ENCODE data around the gene AKNA. TPM values are rescaled to one million over a fixed set of nuclear protein-coding genes. Genes with fewer than 3 reads are reported as not detected.
A peak's percentile ranks its signal among the peaks of the same experiment; 100 is the strongest.

The AKNA gene
- total RNA-seq, 1 donor from 2014 or later: 2.6 TPM

GRCh38 chr9:114384341-114384740 is 3.4 kb downstream of the AKNA start:
- peaks cover 3% of the 10 kb centered on the region for H3K36me3 ChIP-seq (ENCODE audit: control insufficient read depth, insufficient read depth, low read length)
- H3K4me3 ChIP-seq (ENCODE audit: low read depth, low read length): no peak overlapping the region
- FAIRE-seq: no peak
- no peak for DNase-seq (ENCODE audit: low read depth)
- no peak for TF ChIP-seq CTCF (IDR thresholded peaks at IDR 0.05; ENCODE audit: insufficient read depth, low read length, severe bottlenecking)
- no peaks in the 10 kb centered on the region for H3K27me3 ChIP-seq (ENCODE audit: control insufficient read depth, insufficient read depth, low read length)

GRCh38 chr9:114383521-114384231 is 4.1 kb downstream of the AKNA start:
- H3K4me3 ChIP-seq (ENCODE audit: low read depth, low read length): no peak overlapping the region
- DNase-seq (ENCODE audit: low read depth): no peak
- FAIRE-seq: no peak
- TF ChIP-seq CTCF (IDR thresholded peaks at IDR 0.05; ENCODE audit: insufficient read depth, low read length, severe bottlenecking): no peak
- H3K36me3 ChIP-seq (ENCODE audit: control insufficient read depth, insufficient read depth, low read length): peaks cover 5% of the 10 kb centered on the region
- no peaks in the 10 kb centered on the region for H3K27me3 ChIP-seq (ENCODE audit: control insufficient read depth, insufficient read depth, low read length)

DNA sequence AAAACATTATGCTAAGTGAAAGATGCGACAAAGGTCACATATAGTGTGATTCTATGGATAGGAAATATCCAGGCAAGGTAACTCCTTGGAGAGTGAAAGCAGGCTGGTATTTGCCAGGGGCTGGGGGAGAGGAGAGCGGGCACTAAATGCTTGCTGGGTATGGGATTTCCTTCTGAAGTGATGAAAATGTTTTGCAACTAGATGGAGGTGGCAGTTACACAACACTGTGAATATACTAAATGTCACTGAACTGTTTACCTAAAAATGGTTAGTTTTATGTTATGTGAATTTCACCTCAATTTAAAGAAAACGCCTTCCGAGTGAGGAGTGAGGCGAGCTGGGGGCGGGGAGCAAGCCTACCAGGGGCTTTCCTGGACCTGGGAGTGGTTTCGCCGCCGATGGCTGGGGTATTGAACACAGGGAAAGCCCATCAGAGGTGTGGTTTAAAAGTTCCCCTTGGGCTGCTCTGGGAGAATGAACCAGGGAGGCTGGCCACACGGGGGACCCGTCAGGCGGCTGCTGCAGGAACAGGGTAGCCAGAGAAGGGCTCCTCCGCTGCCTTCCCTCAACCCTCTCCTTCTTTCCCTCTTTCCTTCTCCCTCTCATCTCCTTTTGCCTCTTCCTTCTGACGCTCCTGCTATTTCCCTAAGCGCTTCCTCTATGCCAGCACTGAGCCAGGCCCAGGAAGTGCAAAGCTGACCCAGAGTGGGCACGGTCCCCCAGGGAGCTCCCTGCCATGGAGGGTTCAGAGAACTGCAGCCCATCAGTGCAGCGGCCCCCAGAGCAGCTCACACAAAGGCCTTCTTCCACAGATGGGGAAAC is 4.9 kb downstream of the AKNA start:
- Histone ChIP-seq H3K27me3 (ENCODE audit: control insufficient read depth, insufficient read depth, low read length) (no peaks in the 10 kb centered on the region), H3K36me3 (ENCODE audit: control insufficient read depth, insufficient read depth, low read length) (peaks cover 4% of the 10 kb centered on the region), H3K4me3 (ENCODE audit: low read depth, low read length) (no peak overlapping the region)
- DNase-seq (ENCODE audit: low read depth): no peak
- no peak for FAIRE-seq
- no peak for TF ChIP-seq CTCF (IDR thresholded peaks at IDR 0.05; ENCODE audit: insufficient read depth, low read length, severe bottlenecking)

DNA sequence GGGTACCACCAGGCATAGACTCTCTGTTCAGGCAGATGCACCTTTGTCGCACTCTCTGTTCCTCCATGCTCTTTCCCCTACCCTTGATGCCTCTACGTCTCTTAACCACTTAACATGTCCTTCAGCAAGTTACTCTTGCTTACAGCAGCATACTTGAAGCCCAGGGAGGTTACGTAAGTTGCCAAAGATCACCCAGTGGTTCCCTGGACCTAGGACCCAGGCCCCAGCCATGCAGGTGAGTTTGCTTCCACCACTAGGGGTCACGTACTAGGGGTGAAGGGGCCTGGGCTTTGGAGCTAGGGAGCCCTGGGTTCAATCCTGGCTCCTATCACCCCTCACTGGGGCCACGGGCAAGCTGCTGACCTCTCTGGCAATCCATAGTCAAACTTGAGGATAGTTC is 8.9 kb downstream of the AKNA start:
- H3K4me3 ChIP-seq (ENCODE audit: low read depth, low read length): no peak overlapping the region
- FAIRE-seq (peak; percentile 23), DNase-seq (ENCODE audit: low read depth) (no peak)
- H3K36me3 ChIP-seq (ENCODE audit: control insufficient read depth, insufficient read depth, low read length): peaks cover 8% of the 10 kb centered on the region
- no peak for TF ChIP-seq CTCF (IDR thresholded peaks at IDR 0.05; ENCODE audit: insufficient read depth, low read length, severe bottlenecking)
- H3K27me3 ChIP-seq (ENCODE audit: control insufficient read depth, insufficient read depth, low read length): no peaks in the 10 kb centered on the region

- FAIRE-seq (peak; percentile 40), DNase-seq (ENCODE audit: low read depth) (no peak)
- no peak overlapping the region for H3K4me3 ChIP-seq (ENCODE audit: low read depth, low read length)
- peaks cover 8% of the 10 kb centered on the region for H3K36me3 ChIP-seq (ENCODE audit: control insufficient read depth, insufficient read depth, low read length)
- no peak for TF ChIP-seq CTCF (IDR thresholded peaks at IDR 0.05; ENCODE audit: insufficient read depth, low read length, severe bottlenecking)
- no peaks in the 10 kb centered on the region for H3K27me3 ChIP-seq (ENCODE audit: control insufficient read depth, insufficient read depth, low read length)
Observed at GRCh38 chr9:114378016-114378415, 9.8 kb downstream of the AKNA start.
